BE2C (cell line): ENCODE results near the gene RACGAP1.

ENCODE experiments used
- DNase-seq: peaks from one replicate; pipeline ENCODE4 v3.0.0-alpha.2; 2020
- H3K27me3 ChIP-seq: fragments of 250-450 bp; sonication (Bioruptor Pico); 2 replicates; pipeline ENCODE4 v1.5.1; 2020; ENCODE audit warnings: mild to moderate bottlenecking
- H3K36me3 ChIP-seq: fragments of 250-450 bp; sonication (Bioruptor Pico); 2 replicates; pipeline ENCODE4 v1.5.1; 2020; ENCODE audit warnings: mild to moderate bottlenecking
- H3K4me1 ChIP-seq: fragments of 250-450 bp; sonication (Bioruptor Pico); 2 replicates; pipeline ENCODE4 v1.5.1; 2020
- H3K4me3 ChIP-seq: 2 replicates; pipeline ENCODE4 v1.5.1; 2011; ENCODE audit warnings: low read depth, low read length
- H3K9me3 ChIP-seq: fragments of 250-450 bp; sonication (Bioruptor Pico); 2 replicates; pipeline ENCODE4 v1.5.1; 2020
- CTCF ChIP-seq: IDR thresholded peaks from 2 replicates; pipeline ENCODE4 v1.5.1; 2012; ENCODE audit warnings: mild to moderate bottlenecking, low read depth, low read length

RACGAP1 gene

GRCh38 chr12:50057896-50058670 is 32.8 kb upstream of the RACGAP1 start:
- Histone ChIP-seq H3K4me3 (peak overlapping the region; percentile 77), H3K27me3 (no peaks in the 10 kb centered on the region), H3K36me3 (peaks cover 36% of the 10 kb centered on the region), H3K9me3 (no peaks in the 10 kb centered on the region), H3K4me1 (peaks cover 10% of the 10 kb centered on the region)
- no peak for TF ChIP-seq CTCF
- DNase-seq = no peak

- peaks cover 10% of the 10 kb centered on the region for H3K4me1 ChIP-seq
- peak; percentile 85 for DNase-seq
- H3K4me3 ChIP-seq = peak within 1 kb of the TSS; percentile 77
- H3K36me3 ChIP-seq = peaks cover 28% of the 10 kb centered on the region
- no peaks in the 10 kb centered on the region for H3K27me3 ChIP-seq
- TF ChIP-seq CTCF = no peak
- no peaks in the 10 kb centered on the region for H3K9me3 ChIP-seq
Observed at GRCh38 chr12:50057000-50057841, 31.9 kb upstream of the RACGAP1 start, which contains the start of gene ASIC1. Gene ASIC1, plus strand, starts transcription at chr12:50057596. Its CDS starts 1,171 bp downstream, at chr12:50058767.

GRCh38 chr12:50056639-50056976 is 31.3 kb upstream of the RACGAP1 start:
- no peaks in the 10 kb centered on the region for H3K27me3 ChIP-seq
- no peak for TF ChIP-seq CTCF
- no peak for DNase-seq
- no peaks in the 10 kb centered on the region for H3K9me3 ChIP-seq
- peak overlapping the region; percentile 77 for H3K4me3 ChIP-seq
- peaks cover 10% of the 10 kb centered on the region for H3K4me1 ChIP-seq
- peaks cover 22% of the 10 kb centered on the region for H3K36me3 ChIP-seq

GRCh38 chr12:50055831-50056638 is 30.7 kb upstream of the RACGAP1 start:
- peaks cover 12% of the 10 kb centered on the region for H3K4me1 ChIP-seq
- peak; percentile 70 for DNase-seq
- peak; percentile 99 for TF ChIP-seq CTCF
- H3K9me3 ChIP-seq = no peaks in the 10 kb centered on the region
- H3K36me3 ChIP-seq = peaks cover 16% of the 10 kb centered on the region
- H3K4me3 ChIP-seq = peak overlapping the region; percentile 77
- no peaks in the 10 kb centered on the region for H3K27me3 ChIP-seq

- TF ChIP-seq CTCF = no peak
- no peak for DNase-seq
- H3K27me3 ChIP-seq = no peaks in the 10 kb centered on the region
Observed at GRCh38 chr12:50053583-50053982, 28.3 kb upstream of the RACGAP1 start.

More at GRCh38 chr12:50053583-50053982, 28.3 kb upstream of the RACGAP1 start:
- Histone ChIP-seq H3K9me3 (no peaks in the 10 kb centered on the region), H3K4me3 (no peak overlapping the region), H3K36me3 (no peaks in the 10 kb centered on the region), H3K4me1 (peaks cover 12% of the 10 kb centered on the region)
